ENCODE measurements around the gene DRAM2.
A peak's percentile ranks its signal among the peaks of the same experiment; 100 is the strongest.

The DRAM2 gene

GRCh38 chr1:111139956-111140679 is at the start of gene DRAM2, which contains the start of gene CEPT1:
DRAM2 (minus strand) TSS chr1:111140093; CDS start chr1:111131554, 8,539 bp downstream.
CEPT1 (plus strand) TSS chr1:111140223; CDS start chr1:111147715, 7,492 bp downstream.
- DNase-seq, result peak; percentile 84

- no peak for DNase-seq
Measured at GRCh38 chr1:111184663-111185062, 44.8 kb upstream of the DRAM2 start.

- no peak for DNase-seq
Measured at GRCh38 chr1:111183308-111184069, 43.6 kb upstream of the DRAM2 start.

- no peak for DNase-seq
Measured at GRCh38 chr1:111182052-111182451, 42.2 kb upstream of the DRAM2 start.

- no peak for DNase-seq
Measured at GRCh38 chr1:111179968-111180533, 40.2 kb upstream of the DRAM2 start.

- no peak for DNase-seq
Measured at GRCh38 chr1:111176678-111177077, 36.8 kb upstream of the DRAM2 start.

GRCh38 chr1:111175349-111175748 is 35.5 kb upstream of the DRAM2 start:
- DNase-seq, result no peak

GRCh38 chr1:111174070-111174469 is 34.2 kb upstream of the DRAM2 start:
- DNase-seq, result no peak

GRCh38 chr1:111172463-111172862 is 32.6 kb upstream of the DRAM2 start:
- no peak for DNase-seq

- DNase-seq, result no peak
Measured at GRCh38 chr1:111164151-111164550, 24.3 kb upstream of the DRAM2 start.

- DNase-seq, result no peak
Measured at GRCh38 chr1:111163363-111163762, 23.5 kb upstream of the DRAM2 start.

- DNase-seq, result no peak
Measured at GRCh38 chr1:111162488-111162880, 22.6 kb upstream of the DRAM2 start.

GRCh38 chr1:111161843-111162487 is 22.1 kb upstream of the DRAM2 start:
- no peak for DNase-seq

GRCh38 chr1:111157431-111157830 is 17.5 kb upstream of the DRAM2 start:
- DNase-seq, result no peak

GRCh38 chr1:111154021-111154999 is 14.4 kb upstream of the DRAM2 start:
- no peak for DNase-seq

GRCh38 chr1:111151838-111152237 is 11.9 kb upstream of the DRAM2 start:
- no peak for DNase-seq

GRCh38 chr1:111148376-111148881 is 8.5 kb upstream of the DRAM2 start:
- no peak for DNase-seq

- DNase-seq, result no peak
Measured at GRCh38 chr1:111147948-111148347, 8.1 kb upstream of the DRAM2 start.

GRCh38 chr1:111145963-111146768 is 6.3 kb upstream of the DRAM2 start:
- DNase-seq, result no peak

GRCh38 chr1:111145542-111145941 is 5.6 kb upstream of the DRAM2 start:
- DNase-seq, result no peak
